GM10847 (cell line): ENCODE results near the gene TMEM19.

Experiments used
- POLR2A ChIP-seq: IDR thresholded peaks from 2 replicates; pipeline ENCODE4 v1.6.1; 2011; ENCODE audit not compliant: insufficient read length; ENCODE audit errors: extremely low read depth

TMEM19 gene

DNA sequence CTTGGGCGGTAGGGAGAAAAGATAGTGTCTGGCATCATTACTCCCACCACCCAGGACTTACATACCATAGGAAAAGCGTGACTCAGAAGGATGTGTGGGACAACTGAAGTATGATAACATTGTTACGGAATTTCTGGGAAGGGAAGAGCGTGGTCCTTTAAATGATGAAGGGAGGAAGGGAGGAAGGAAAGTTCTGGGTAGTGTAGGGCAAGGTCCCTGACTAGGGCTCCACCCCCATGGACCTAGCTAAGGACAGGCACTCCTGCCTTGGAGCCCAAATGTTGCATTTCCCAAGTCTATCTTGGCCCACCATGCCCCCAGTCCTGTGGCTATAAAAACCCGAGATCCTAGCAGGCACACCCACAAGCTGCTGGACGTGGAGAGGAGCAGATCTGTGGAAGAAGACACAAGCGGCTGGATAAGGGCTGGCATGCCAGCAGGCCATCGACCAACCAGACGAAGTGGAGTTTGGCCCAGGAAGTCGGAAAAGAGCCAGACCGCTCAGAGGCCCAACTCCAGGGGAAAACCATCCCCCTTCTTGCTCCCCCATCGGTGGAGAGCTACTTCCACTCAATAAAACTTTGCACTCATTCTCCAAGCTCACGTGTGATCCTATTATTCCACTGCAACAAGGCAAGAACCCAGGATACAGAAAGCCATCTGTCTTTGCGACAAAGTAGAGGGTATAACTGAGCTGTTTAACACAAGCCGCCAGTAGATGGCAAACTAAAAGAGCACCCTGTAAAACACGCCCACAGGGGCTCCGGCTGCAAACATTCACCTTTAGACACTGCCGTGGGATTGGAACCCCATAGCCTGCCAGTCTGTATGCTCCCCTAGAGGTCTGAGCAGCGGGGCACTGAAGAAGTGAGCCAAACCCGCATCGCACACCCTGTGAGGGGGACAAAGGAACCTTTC is 45.8 kb downstream of the TMEM19 start:
- no peak for TF ChIP-seq POLR2A

- TF ChIP-seq POLR2A: no peak
Observed at GRCh38 chr12:71732357-71732712, 46.5 kb downstream of the TMEM19 start.

- TF ChIP-seq POLR2A: no peak
Observed at GRCh38 chr12:71737197-71737596, 51.3 kb downstream of the TMEM19 start.

DNA sequence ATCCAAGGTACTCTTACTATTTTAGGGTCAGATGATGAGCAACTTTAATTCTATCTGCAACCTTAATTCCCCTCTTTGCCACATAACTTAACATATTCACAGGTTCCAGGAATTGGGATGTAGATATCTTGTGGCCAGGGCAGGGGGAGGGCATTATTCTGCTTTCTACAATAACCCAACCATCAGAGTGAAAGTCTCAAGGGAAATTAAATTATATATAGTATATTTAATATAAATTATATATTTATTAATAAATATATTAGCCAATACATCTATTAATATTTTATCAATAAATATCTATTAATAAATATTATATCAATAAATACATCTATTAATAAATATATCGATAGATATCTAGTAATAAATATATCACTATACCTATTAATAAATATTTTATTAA is 57.1 kb downstream of the TMEM19 start:
- TF ChIP-seq POLR2A: no peak

- TF ChIP-seq POLR2A: no peak
Observed at GRCh38 chr12:71744522-71745300, 58.8 kb downstream of the TMEM19 start.

GRCh38 chr12:71746974-71747611 is 61.2 kb downstream of the TMEM19 start:
- TF ChIP-seq POLR2A: no peak

DNA sequence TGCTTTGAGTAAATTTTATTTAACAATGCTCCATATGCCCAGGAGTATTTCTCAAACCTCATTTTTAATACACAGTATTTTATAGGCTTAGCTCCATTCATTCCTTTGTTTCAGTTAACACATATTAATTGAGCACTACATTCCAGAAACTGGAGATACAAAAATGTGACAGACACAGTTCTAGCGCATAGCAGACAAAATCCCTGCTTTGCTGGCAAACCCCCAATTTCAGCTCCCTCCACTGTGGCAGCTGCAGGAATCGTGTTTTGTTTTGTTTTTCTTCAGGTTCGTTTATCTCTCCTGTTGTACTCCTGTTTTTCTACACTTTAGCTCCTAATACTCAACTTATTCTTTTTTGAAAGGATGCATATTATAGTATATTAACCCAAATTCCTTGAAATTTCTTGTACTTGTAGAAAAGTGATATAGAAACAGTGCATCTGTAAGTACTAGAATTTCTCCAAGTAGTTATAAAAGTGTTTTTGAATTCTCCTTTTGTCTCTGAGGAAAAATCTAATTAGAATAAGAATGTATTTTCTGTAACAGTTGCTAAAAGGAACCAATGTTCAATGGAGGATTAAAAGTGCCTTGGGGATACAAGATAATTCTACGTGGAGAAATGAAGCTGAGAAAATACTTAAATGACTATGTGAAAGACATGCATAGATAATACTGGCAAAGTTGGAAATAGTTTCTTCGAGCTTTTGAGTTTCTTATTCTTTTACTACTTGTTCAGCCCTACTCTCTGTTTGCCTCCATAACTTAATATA is 62.4 kb downstream of the TMEM19 start:
- no peak for TF ChIP-seq POLR2A

- no peak for TF ChIP-seq POLR2A
Observed at GRCh38 chr12:71749666-71750065, 63.8 kb downstream of the TMEM19 start.

GRCh38 chr12:71752891-71753290 is 67.0 kb downstream of the TMEM19 start:
- no peak for TF ChIP-seq POLR2A
